MM.1S (cell line): ENCODE data around the gene MBD5.

Experiments used
- CTCF ChIP-seq: fragments of 300-600 bp; sonication (generic); IDR thresholded peaks from 2 replicates; pipeline ENCODE4 v1.5.1; 2016; ENCODE audit warnings: antibody characterized with exemption, low read length, mixed read lengths
- EZH2 ChIP-seq: fragments of 300-600 bp; sonication (generic); optimal IDR thresholded peaks from 2 replicates; pipeline ENCODE3; 2017; ENCODE audit warnings: low read depth, mild to moderate bottlenecking, antibody characterized with exemption, low read length, mixed read lengths
- EZH2phosphoT487 ChIP-seq: fragments of 300-600 bp; sonication (generic); IDR thresholded peaks from 2 replicates; pipeline ENCODE4 v1.6.1; 2018; ENCODE audit warnings: antibody characterized with exemption, low read length

GRCh38 chr2:148179724-148180123, 158.8 kb downstream of the MBD5 start:
- no peak for TF ChIP-seq CTCF
- TF ChIP-seq EZH2: no peak
- no peak for TF ChIP-seq EZH2phosphoT487
